Calu3 (cell line): ENCODE results near the gene KRTAP1-3. TPM values are rescaled to one million over a fixed set of nuclear protein-coding genes. Genes with fewer than 3 reads are reported as not detected.
"Not testable (repeated sequence)": the region's sequence is repeated elsewhere in the genome, so short reads cannot be mapped to it uniquely, and the experiment has no call there.

ENCODE experiments used
- BruUV-seq: library from RNA; stranded (reverse); fragments of 400-500 nt; replicated peaks from 2 replicates; lab custom pipeline; 2021; lab: Mats Ljungman, UMichigan
- CTCF ChIA-PET: fragments of 300-600 bp; sonication (Branson Sonifier 250); formaldehyde crosslinking; loops from one replicate; lab custom pipeline; 2022; ENCODE audit warnings: antibody characterized with exemption; lab: Charles Lee
- DNase-seq: peaks from one replicate; pipeline ENCODE4 v3.0.0; 2022
- H3K27ac Mint-ChIP-seq: one replicate; pipeline ENCODE4 v1.8.0; 2022; ENCODE audit warnings: mixed read lengths; ENCODE audit not compliant: unreplicated experiment
- H3K27me3 Mint-ChIP-seq: one replicate; pipeline ENCODE4 v1.8.0; 2022; ENCODE audit warnings: mixed read lengths; ENCODE audit not compliant: unreplicated experiment
- H3K36me3 Mint-ChIP-seq: one replicate; pipeline ENCODE4 v1.8.0; 2022; ENCODE audit warnings: mild to moderate bottlenecking, moderate library complexity, mixed read lengths; ENCODE audit not compliant: insufficient read depth, unreplicated experiment
- H3K4me1 Mint-ChIP-seq: one replicate; pipeline ENCODE4 v1.8.0; 2022; ENCODE audit warnings: mild to moderate bottlenecking, low read depth, mixed read lengths; ENCODE audit not compliant: unreplicated experiment
- H3K4me3 Mint-ChIP-seq: one replicate; pipeline ENCODE4 v1.8.0; 2022; ENCODE audit warnings: mild to moderate bottlenecking, low read depth, moderate library complexity, mixed read lengths; ENCODE audit not compliant: unreplicated experiment
- H3K9me3 Mint-ChIP-seq: one replicate; pipeline ENCODE4 v1.8.0; 2022; ENCODE audit warnings: low read depth, mixed read lengths; ENCODE audit not compliant: unreplicated experiment
- CTCF ChIP-seq: fragments of 200-600 bp; IDR thresholded peaks from one replicate; pipeline ENCODE4 v1.8.0; 2022; ENCODE audit warnings: antibody characterized with exemption; ENCODE audit not compliant: unreplicated experiment
- intact Hi-C: fragments of 100-400 bp; cut with micrococcal nuclease; formaldehyde crosslinking; loops from one replicate; pipeline ENCODE4 v1.10.0; 2022; ENCODE audit not compliant: unreplicated experiment
- total RNA-seq: library from RNA; stranded (reverse); gene quantifications from 2 replicates; pipeline ENCODE4 v1.2.3, GENCODE V29; 2022

The KRTAP1-3 gene
- total RNA-seq, 1 experiment from 2014 or later = not detected

- Mint-ChIP-seq H3K27ac (no peak overlapping the region), H3K9me3 (peaks cover 3% of the 10 kb centered on the region), H3K4me3 (no peak overlapping the region), H3K36me3 (no peaks in the 10 kb centered on the region), H3K27me3 (no peaks in the 10 kb centered on the region), H3K4me1 (peaks cover 27% of the 10 kb centered on the region)
- no TSS peak for BruUV-seq
- no peak for TF ChIP-seq CTCF
- CTCF ChIA-PET = interaction anchor here (1.0 kb wide), 1 partner anchor 15 kb away, joined by 3 read pairs; no protein-coding TSS in a partner anchor
- no peak for DNase-seq
- intact Hi-C loops = no loop called here
These were observed 14.4 kb upstream of the KRTAP1-3 start for GRCh38 chr17:41049110-41049509.

GRCh38 chr17:41048441-41048840 is 13.8 kb upstream of the KRTAP1-3 start:
- H3K9me3 Mint-ChIP-seq = peaks cover 6% of the 10 kb centered on the region
- H3K36me3 Mint-ChIP-seq = no peaks in the 10 kb centered on the region
- TF ChIP-seq CTCF = no peak
- no TSS peak for BruUV-seq
- H3K4me3 Mint-ChIP-seq = no peak overlapping the region
- peaks cover 34% of the 10 kb centered on the region for H3K4me1 Mint-ChIP-seq
- intact Hi-C loops = no loop called here
- no peak overlapping the region for H3K27ac Mint-ChIP-seq
- H3K27me3 Mint-ChIP-seq = no peaks in the 10 kb centered on the region
- CTCF ChIA-PET = interaction anchor here (1.0 kb wide), 1 partner anchor 16 kb away, joined by 3 read pairs; no protein-coding TSS in a partner anchor
- DNase-seq = no peak

DNA sequence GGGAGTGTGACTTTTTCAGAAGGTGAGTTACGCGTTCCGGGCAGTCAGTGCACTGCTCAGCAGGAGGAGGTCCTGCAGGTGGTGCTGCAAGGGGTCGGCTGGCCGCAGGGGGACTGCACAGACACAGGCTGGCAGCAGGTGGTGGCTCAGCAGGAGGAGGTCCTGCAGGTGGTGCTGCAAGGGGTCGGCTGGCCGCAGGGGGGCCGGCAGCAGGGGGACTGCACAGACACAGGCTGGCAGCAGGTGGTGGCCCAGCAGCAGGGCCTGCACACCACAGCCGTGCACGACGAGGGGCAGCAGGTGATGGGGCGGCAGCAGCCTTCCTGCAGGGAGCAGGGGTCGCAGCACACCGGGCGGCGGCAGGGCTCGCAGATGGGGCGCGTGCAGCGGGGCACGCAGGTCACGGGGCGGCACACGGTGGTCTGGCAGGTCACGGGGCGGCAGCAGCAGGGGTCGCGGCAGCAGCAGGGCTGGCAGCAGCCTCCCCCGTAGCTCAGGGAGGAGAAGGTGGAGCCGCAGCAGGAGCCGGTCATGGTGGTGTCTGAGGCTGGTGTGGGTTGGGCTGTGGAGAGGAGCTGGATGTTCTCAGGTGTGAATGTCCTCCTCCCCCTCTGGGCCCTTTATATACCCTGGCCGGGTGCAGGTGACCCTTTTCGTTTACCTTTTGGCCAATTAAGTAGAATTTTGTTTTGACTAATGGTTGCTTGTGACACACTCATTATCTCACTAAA is 12.2 kb upstream of the KRTAP1-3 start, which contains the start of gene KRTAP2-1:
Gene KRTAP2-1, minus strand, starts transcription at position 582 of the 731 bp plus-strand sequence. Its CDS starts 49 bp downstream, at position 533.
- H3K9me3 Mint-ChIP-seq, intact Hi-C loops, H3K36me3 Mint-ChIP-seq, BruUV-seq, H3K4me3 Mint-ChIP-seq, H3K27ac Mint-ChIP-seq, CTCF ChIA-PET, H3K27me3 Mint-ChIP-seq, DNase-seq: not testable (repeated sequence)
- peaks cover 37% of the 10 kb centered on the region for H3K4me1 Mint-ChIP-seq

- Mint-ChIP-seq H3K27ac (no peak overlapping the region), H3K27me3 (no peaks in the 10 kb centered on the region), H3K4me1 (peaks cover 35% of the 10 kb centered on the region), H3K36me3 (peaks cover 6% of the 10 kb centered on the region), H3K9me3 (peaks cover 7% of the 10 kb centered on the region), H3K4me3 (no peak overlapping the region)
- intact Hi-C loops = loop anchor here (2.0 to 5.0 kb wide), 2 partner anchors 18 to 41 kb away; partner anchors contain the start of gene KRTAP2-3
- no TSS peak for BruUV-seq
- CTCF ChIA-PET = interaction anchor here (0.9 kb wide), 1 partner anchor 84 kb away, joined by 3 read pairs; no protein-coding TSS in a partner anchor
- no peak for DNase-seq
- TF ChIP-seq CTCF = no peak
These were observed 8.3 kb upstream of the KRTAP1-3 start for GRCh38 chr17:41042953-41043352.
